ENCODE results near the gene DNAH7.
"Not testable (repeated sequence)": the region's sequence is repeated elsewhere in the genome, so short reads cannot be mapped to it uniquely, and the experiment has no call there.

DNAH7 gene

GRCh38 chr2:195733831-195734230 is 334.8 kb downstream of the DNAH7 start:
- no peak for DNase-seq (ENCODE audit: low read depth in 1 of 2, low spot score in 1 of 2)

GRCh38 chr2:195732574-195732973 is 336.1 kb downstream of the DNAH7 start:
- DNase-seq (ENCODE audit: low read depth in 1 of 2, low spot score in 1 of 2), result no peak

DNA sequence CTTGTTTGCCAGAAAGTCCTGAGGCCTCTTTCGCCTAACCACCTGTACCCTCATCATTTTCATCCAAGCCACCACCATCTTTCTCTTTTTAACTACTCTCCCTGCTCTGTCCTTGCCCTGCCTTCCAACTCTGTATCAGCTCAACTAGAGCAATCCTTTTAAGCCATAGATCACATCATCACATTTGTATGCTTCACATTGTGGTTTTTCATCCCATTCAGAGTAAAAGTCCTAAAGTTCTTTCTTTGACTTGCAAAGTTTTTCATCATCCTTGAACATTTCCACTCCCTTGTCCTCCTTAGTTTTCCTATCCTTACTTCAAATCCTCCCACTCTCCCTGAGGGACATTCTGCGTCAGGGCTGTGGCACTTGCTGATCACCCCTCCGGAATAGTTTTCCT is 337.7 kb downstream of the DNAH7 start:
- DNase-seq (ENCODE audit: low read depth in 1 of 2, low spot score in 1 of 2), result no peak

DNA sequence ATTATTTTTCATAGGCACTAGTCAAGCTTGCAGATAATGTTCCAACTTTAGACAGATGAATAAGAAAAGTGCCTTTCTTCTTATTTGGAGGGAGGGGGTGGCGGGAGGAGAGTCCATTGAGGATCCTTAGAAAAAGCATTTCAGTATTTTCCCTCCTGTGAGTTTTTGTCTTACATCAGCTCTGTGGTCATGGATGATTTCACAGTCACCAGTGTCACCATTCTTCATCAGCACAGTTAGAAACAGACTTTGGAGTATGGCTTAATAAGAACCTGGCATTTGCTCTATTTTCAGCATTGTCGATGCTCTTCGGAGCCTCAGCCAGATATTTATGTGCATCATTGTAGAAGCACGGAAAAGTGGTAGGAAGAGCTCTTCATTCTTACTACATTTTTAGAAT is 341.5 kb downstream of the DNAH7 start:
- DNase-seq (ENCODE audit: low read depth in 1 of 2, low spot score in 1 of 2), result no peak

GRCh38 chr2:195722075-195722474 is 346.6 kb downstream of the DNAH7 start:
- no peak for DNase-seq (ENCODE audit: low read depth in 1 of 2, low spot score in 1 of 2)

DNA sequence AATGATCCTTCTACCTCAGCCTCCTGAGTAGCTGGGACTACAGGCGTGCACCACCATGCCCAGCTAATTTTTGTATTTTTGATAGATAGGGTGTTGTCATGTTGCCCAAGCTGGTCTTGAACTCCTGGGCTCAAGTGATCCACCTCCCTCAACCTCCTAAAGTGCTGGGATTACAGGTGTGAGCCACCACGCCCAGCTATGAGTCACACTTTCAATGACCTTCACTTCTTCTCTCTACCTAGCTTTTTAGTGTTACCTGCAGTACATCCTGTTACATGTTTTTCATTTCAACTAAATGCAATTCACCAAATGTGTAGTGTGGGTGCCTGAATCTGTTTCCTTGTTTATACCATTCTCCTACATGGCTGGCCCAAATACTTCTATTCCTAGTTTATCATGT is 347.6 kb downstream of the DNAH7 start:
- no peak for DNase-seq (ENCODE audit: low read depth in 1 of 2, low spot score in 1 of 2)

DNA sequence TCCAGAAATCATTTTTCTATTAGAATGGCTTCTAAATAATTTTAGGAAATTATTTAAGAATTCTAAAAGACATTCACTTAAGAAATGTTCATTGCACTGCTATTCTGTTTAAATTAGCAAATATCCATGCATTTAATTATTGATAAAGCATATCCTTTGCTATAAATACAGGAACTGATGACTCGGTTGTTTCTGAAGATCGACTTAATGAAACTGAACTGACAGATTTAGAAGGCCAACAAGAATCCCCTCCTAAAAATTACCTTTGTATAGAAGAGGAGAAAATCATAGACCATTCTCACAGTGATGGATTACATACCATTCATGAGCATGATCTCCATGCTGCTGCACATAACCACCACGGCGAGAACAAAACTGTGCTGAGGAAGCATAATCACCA is 352.2 kb downstream of the DNAH7 start:
- DNase-seq (ENCODE audit: low read depth in 1 of 2, low spot score in 1 of 2), result no peak

- no peak for DNase-seq (ENCODE audit: low read depth in 1 of 2, low spot score in 1 of 2)
Measured at GRCh38 chr2:195711478-195711877, 357.2 kb downstream of the DNAH7 start.

DNA sequence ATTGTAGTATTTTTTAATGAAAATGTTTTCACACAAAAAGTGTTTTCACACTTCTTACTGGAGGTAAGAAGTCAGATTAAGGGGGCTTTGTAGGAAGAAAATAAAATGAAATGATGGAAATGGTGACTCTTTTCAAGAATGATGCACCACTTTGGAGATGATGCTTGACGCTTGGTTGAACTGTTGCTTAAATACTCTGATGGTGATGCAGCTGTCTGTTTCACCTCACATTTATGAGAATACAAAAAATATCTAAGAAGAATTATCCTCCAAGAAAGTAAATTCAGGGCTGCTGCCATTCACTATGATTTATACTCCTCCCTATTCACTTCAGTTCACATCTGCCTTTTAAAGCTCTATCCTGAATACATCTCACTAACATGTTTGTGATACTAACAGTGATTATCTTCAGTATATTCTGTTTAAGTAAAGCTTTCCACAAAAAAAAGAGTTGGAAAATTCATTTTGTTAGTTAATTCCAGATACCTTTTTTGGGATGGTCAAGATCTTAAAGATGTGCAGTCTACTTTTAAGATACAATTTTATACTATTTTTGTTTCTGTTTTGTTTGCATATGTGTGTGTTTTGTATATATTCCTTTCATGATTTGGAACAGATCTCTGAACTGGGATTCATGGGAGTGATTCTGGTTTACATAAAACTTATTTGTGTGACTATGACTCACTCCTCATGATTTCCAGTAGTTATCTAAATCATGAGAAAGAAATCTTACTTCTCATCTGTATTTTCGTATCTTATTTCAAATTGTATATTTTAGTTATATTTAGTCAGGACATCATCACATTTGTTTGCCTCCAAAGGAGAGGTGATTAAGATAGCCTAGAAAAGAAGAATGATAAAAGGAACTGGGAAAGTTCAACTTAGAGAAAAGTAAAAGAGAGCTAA is 358.5 kb downstream of the DNAH7 start:
- no peak for DNase-seq (ENCODE audit: low read depth in 1 of 2, low spot score in 1 of 2)

- DNase-seq (ENCODE audit: low read depth in 1 of 2, low spot score in 1 of 2), result no peak
Measured at GRCh38 chr2:195706161-195706900, 362.3 kb downstream of the DNAH7 start.

DNA sequence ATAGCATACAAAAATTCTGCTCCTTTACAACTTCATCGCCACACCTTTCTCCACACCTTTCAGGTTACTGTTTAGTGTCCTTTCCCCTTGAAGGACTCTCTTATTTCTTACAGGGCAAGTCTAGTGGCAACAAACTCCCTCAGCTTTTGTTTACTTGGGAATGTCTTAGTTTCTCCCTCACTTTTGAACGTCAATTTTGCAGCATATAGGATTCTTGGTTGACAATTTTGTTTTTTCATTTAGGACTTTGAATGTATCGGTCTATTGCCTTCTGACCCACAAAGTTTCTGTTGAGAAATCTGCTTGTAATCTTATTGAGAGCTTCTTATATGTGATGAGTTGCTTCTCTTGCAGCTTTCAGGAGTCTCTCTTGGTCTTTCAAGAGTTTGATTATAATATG is 368.2 kb downstream of the DNAH7 start:
- DNase-seq (ENCODE audit: low read depth in 1 of 2, low spot score in 1 of 2), result no peak

DNA sequence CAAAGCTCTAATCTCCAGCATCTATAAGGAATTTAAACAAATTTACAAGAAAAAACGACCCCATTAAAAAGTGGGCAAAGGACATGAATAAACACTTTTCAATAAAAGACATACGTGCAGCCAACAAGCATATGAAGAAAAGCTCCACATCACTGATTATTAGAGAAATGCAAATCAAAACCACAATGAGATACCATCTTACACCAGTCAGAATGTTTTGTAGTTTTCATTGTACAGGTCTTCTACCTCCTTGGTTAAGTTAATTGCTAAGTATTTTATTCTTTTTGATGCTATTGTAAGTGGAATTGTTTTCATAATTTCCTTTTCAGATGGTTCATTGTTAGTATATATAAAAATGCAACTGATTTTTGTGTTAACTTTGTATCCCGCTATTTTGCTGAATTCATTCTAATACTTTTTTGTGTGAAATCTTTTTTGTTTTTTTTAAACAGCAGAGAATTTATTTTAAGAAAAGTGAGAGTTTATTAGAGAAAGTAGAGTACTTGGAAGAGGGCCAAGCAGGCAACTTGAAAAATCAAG is 370.9 kb downstream of the DNAH7 start:
- no peak for DNase-seq (ENCODE audit: low read depth in 1 of 2, low spot score in 1 of 2)

DNA sequence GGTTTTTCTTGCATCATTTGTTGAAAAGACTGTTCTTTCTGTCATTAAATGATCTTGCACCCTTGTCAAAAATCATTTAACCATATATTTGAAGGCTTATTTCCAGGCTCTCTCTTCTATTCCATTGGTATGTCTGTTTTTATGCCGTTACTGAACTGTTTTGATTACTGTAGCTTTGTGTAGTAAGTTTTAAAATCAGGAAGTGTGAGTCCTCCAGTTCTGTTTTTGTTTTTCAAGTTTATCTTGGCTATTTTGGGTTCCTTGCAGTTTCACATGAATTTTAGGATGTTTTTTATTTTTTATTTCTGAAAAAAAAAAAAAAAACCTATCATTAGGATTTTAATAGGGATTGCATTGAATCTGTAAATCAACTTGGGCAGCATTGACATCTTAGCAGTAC is 372.6 kb downstream of the DNAH7 start:
- no peak for DNase-seq (ENCODE audit: low read depth in 1 of 2, low spot score in 1 of 2)

- DNase-seq (ENCODE audit: low read depth in 1 of 2, low spot score in 1 of 2), result no peak
Measured at GRCh38 chr2:195695002-195695631, 373.5 kb downstream of the DNAH7 start.

DNA sequence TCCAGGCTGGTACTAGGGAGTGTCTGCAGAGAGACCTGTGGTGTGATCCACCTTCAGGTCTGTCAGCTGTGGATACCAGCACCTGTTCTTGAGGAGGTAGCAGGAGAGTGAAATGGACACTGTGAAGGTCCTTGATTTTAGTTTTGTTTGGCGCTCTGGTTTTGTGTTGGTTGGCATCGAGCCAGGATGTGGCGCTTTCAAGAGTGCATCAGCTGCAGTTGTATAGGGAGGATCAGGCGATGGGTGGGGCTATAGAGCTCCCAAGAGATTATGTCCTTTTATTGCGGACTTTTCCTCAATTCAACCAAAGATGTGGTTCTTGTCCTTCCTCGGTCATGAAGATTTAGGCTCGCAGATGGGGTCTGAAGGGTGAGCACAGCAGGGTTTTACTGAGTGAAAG is 374.1 kb downstream of the DNAH7 start:
- no peak for DNase-seq (ENCODE audit: low read depth in 1 of 2, low spot score in 1 of 2)

DNA sequence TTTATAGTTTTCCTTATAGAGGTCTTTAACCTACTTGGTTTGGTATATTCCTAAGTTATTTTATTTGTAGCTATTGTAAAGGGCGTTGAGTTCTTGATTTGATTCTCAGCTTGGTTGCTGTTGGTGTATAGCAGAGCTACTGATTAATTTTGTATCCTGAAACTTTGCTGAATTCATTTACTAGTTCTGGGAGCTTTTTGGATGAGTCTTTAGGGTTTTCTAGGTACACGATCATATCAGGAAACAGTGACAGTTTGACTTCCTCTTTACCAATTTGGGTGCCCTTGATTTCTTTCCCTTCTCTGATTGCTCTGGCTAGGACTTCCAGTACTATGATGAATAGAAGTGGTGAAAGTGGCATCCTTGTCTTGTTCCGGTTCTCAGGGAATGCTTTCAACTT is 376.1 kb downstream of the DNAH7 start:
- DNase-seq (ENCODE audit: low read depth in 1 of 2, low spot score in 1 of 2), result not testable (repeated sequence)

Data from stimulated activated CD4-positive, alpha-beta T cell treated with anti-CD3 and anti-CD28 coated beads, Interleukin-15, amount 100 ng/mL, for 1 hour (primary cell).